A549 (cell line): ENCODE results near the gene ANO4. TPM values are rescaled to one million over a fixed set of nuclear protein-coding genes. Genes with fewer than 3 reads are reported as not detected.

ENCODE experiments used
- ATAC-seq, 2 experiments: fragments of 200-7000 bp in 1 of 2; fragments of >200 bp in 1 of 2; cut with Nextera tagmentation in 1 of 2; cut with Tn5 transposase in 1 of 2; 3 replicates each; pipeline versions ENCODE4 v1.8.0 to v1.9.1; 2018 to 2020; ENCODE audit warnings: mild to moderate bottlenecking in 1 of 2, moderate library complexity in 1 of 2
- CTCF ChIA-PET: fragments of 300-600 bp; sonication (Branson Sonifier 250); formaldehyde crosslinking; extraction: SDS; loops from one replicate; lab custom pipeline; 2021; ENCODE audit warnings: antibody characterized with exemption, inconsistent platforms; lab: Yijun Ruan, JAX
- POLR2A ChIA-PET: fragments of 350-600 bp; formaldehyde crosslinking; extraction: SDS; loops from one replicate; lab custom pipeline; 2021; ENCODE audit warnings: antibody characterized with exemption, inconsistent platforms; lab: Yijun Ruan, JAX
- DNase-seq, 2 experiments: peaks; one replicate each; pipeline versions ENCODE4 v3.0.0 to v3.0.0-alpha.2; 2011 to 2016; ENCODE audit warnings: low read depth in 1 of 2, low spot score in 1 of 2
- FAIRE-seq: peaks from 2 replicates; lab custom pipeline; 2011; peaks lifted over from hg19 to GRCh38; lab: Jason Lieb, UNC
- H3K27ac ChIP-seq, 2 experiments: fragments of >200 bp; sonication (Bioruptor Twin); formaldehyde crosslinking; 3 replicates each; pipeline ENCODE4 v1.5.1; 2016 to 2017
- H3K4me1 ChIP-seq: fragments of >200 bp; sonication (Bioruptor Twin); formaldehyde crosslinking; 3 replicates; pipeline ENCODE4 v1.6.1; 2016
- H3K4me2 ChIP-seq: fragments of >200 bp; sonication (Bioruptor Twin); formaldehyde crosslinking; 3 replicates; pipeline ENCODE4 v1.6.1; 2016
- H3K4me3 ChIP-seq: fragments of >200 bp; sonication (Bioruptor Twin); formaldehyde crosslinking; 3 replicates; pipeline ENCODE4 v1.5.1; 2016
- H3K9me3 ChIP-seq: fragments of >200 bp; sonication (Bioruptor Twin); formaldehyde crosslinking; 3 replicates; pipeline ENCODE4 v1.6.1; 2016
- BHLHE40 ChIP-seq: IDR thresholded peaks from 2 replicates; pipeline ENCODE4 v1.6.1; 2012; ENCODE audit warnings: low read depth, low read length, inconsistent platforms
- CBX2 ChIP-seq: fragments of 200-600 bp; sonication (generic); IDR thresholded peaks from 2 replicates; pipeline ENCODE4 v1.6.1; 2016; ENCODE audit warnings: low read depth, mild to moderate bottlenecking, borderline replicate concordance
- CBX8 ChIP-seq: fragments of 200-600 bp; sonication (generic); IDR thresholded peaks from 2 replicates; pipeline ENCODE4 v1.6.1; 2016
- EHF ChIP-seq: fragments of 250-450 bp; sonication (Bioruptor Pico); IDR thresholded peaks from 2 replicates; pipeline ENCODE4 v1.5.0; 2020; ENCODE audit warnings: mild to moderate bottlenecking
- EHMT2 ChIP-seq: fragments of 200-600 bp; sonication (generic); IDR thresholded peaks from 2 replicates; pipeline ENCODE4 v1.6.1; 2016; ENCODE audit warnings: antibody characterized with exemption, low read depth, mild to moderate bottlenecking, moderate library complexity
- EP300 ChIP-seq, 2 experiments: fragments of >200 bp; sonication (Bioruptor Twin); formaldehyde crosslinking; IDR thresholded peaks; 2 replicates in 1 of 2; 3 replicates in 1 of 2; pipeline ENCODE4 v1.6.1; 2016 to 2017
- ESRRA ChIP-seq: fragments of 150-350 bp; IDR thresholded peaks from 2 replicates; pipeline ENCODE4 v1.6.1; 2014; ENCODE audit warnings: mild to moderate bottlenecking, low read length, borderline replicate concordance
- FOSL2 ChIP-seq, 2 experiments: fragments of 450-650 bp in 1 of 2; fragments of >200 bp in 1 of 2; sonication (Bioruptor Twin) in 1 of 2; formaldehyde crosslinking; IDR thresholded peaks; 2 replicates each; pipeline versions ENCODE4 v1.5.0 to v1.6.1; 2016 to 2020; ENCODE audit warnings: mild to moderate bottlenecking in 1 of 2, moderate library complexity in 1 of 2
- FOXS1 ChIP-seq: fragments of 250-450 bp; sonication (Bioruptor Pico); IDR thresholded peaks from 2 replicates; pipeline ENCODE4 v1.5.0; 2020; ENCODE audit warnings: mild to moderate bottlenecking, moderate library complexity
- HEYL ChIP-seq: fragments of 250-450 bp; sonication (Bioruptor Pico); IDR thresholded peaks from 2 replicates; pipeline ENCODE4 v1.8.0; 2021; ENCODE audit warnings: mild to moderate bottlenecking, moderate library complexity
- JUN ChIP-seq, 2 experiments: fragments of >200 bp; sonication (Bioruptor Twin); formaldehyde crosslinking; IDR thresholded peaks; 2 replicates in 1 of 2; 3 replicates in 1 of 2; pipeline ENCODE4 v1.6.1; 2016 to 2017
- KDM1A ChIP-seq: fragments of 200-600 bp; sonication (generic); IDR thresholded peaks from 2 replicates; pipeline ENCODE4 v1.6.1; 2016; ENCODE audit warnings: low read depth, mild to moderate bottlenecking
- RARB ChIP-seq: fragments of 250-450 bp; sonication (Bioruptor Pico); IDR thresholded peaks from 2 replicates; pipeline ENCODE4 v1.8.0; 2021; ENCODE audit warnings: mild to moderate bottlenecking, moderate library complexity
- ZC3H11A ChIP-seq: fragments of 450-650 bp; IDR thresholded peaks from 2 replicates; pipeline ENCODE4 v1.6.1; 2014; ENCODE audit warnings: antibody characterized with exemption, mild to moderate bottlenecking
- WGBS: methylation state at CpG from one replicate; pipeline ENCODE4 v1.1.6; 2017; ENCODE audit errors: missing lambda C conversion rate; 5-methylcytosine and 5-hydroxymethylcytosine counted together
- polyA plus RNA-seq, 4 experiments: library from polyadenylated mRNA; depleted of rRNA in 3 of 4; stranded (reverse); fragments of >200 nt; fragmentation: RNase III in 1 of 4; extraction: RNeasy Plus Mini Kit Qiagen cat#74134 plus additional on column Dnase treatment in 1 of 4; gene quantifications; 2 replicates in 3 of 4; 3 replicates in 1 of 4; pipeline ENCODE4 v1.2.3, GENCODE V29; 2011 to 2017
- TF ChIP-seq, protein P1 (sequence below): fragments of >200 bp; sonication (Bioruptor Twin); formaldehyde crosslinking; IDR thresholded peaks from 3 replicates; pipeline ENCODE4 v1.5.1; 2016
- TF ChIP-seq, protein P2 (sequence below): fragments of >200 bp; sonication (Bioruptor Twin); formaldehyde crosslinking; IDR thresholded peaks from 3 replicates; pipeline ENCODE4 v1.6.1; 2016
- TF ChIP-seq, protein P3 (sequence below): fragments of 150-350 bp; IDR thresholded peaks from 2 replicates; pipeline ENCODE4 v1.6.1; 2014; ENCODE audit warnings: low read depth, mild to moderate bottlenecking, low read length
- TF ChIP-seq, protein P4 (sequence below): IDR thresholded peaks from 2 replicates; pipeline ENCODE4 v1.6.1; 2012; ENCODE audit warnings: low read depth, borderline replicate concordance
- TF ChIP-seq, protein P5 (sequence below): fragments of 250-450 bp; sonication (Bioruptor Pico); IDR thresholded peaks from 2 replicates; pipeline ENCODE4 v1.5.0; 2020; ENCODE audit warnings: low read depth, mild to moderate bottlenecking, moderate library complexity

ANO4 gene
- polyA plus RNA-seq, 2 of the 4 experiments (the other 2 are of a cell fraction): 0.17 TPM; not detected in 1

DNA sequence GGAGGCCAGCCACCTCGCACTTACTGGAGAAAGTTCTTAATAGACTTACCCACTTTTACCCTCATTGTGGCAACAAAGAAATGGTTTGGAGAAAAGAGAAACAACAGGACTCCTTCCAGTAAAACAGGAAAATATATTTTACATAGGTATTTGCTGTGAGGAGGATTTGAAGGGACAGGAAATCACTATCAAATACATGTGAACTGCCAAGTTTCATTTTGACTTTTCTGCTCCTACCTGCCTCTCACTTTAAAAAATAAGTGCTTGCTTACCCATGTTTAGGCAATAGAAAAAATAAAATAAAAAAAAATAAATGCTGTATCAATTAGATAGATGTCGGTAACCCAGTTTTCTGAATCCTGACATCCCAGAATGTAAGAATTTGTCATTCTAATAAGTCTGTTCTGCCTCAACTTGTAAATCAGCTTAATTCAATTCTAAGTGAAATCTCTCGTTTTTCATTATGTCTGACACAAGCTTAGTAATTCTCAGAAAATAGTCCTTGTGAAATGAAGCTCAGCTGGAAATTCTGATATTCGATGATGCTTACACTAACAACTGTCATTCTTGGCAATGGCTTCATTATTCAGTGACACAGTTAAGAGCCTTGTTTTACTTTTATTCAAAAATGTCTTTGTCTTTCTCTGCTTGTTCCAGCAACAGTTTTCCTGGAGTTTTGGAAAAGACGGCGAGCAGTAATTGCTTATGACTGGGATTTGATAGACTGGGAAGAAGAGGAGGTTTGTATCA lies 284.1 kb downstream of the ANO4 start:
- no peak for DNase-seq
- no peaks in the 10 kb centered on the region for H3K9me3 ChIP-seq
- H3K4me1 ChIP-seq: no peaks in the 10 kb centered on the region
- 48% methylated on average over 6 of the region's 6 CpGs for WGBS
- H3K4me3 ChIP-seq: no peak overlapping the region
- TF ChIP-seq KDM1A: no peak
- TF ChIP-seq EHMT2: no peak
- TF ChIP-seq CBX8: no peak
- TF ChIP-seq RARB (CRISPR knock-in tag): no peak
- no peak for TF ChIP-seq ESRRA
- TF ChIP-seq JUN (IDR thresholded peaks at IDR 0.05): no peak
- TF ChIP-seq, protein P1, sequence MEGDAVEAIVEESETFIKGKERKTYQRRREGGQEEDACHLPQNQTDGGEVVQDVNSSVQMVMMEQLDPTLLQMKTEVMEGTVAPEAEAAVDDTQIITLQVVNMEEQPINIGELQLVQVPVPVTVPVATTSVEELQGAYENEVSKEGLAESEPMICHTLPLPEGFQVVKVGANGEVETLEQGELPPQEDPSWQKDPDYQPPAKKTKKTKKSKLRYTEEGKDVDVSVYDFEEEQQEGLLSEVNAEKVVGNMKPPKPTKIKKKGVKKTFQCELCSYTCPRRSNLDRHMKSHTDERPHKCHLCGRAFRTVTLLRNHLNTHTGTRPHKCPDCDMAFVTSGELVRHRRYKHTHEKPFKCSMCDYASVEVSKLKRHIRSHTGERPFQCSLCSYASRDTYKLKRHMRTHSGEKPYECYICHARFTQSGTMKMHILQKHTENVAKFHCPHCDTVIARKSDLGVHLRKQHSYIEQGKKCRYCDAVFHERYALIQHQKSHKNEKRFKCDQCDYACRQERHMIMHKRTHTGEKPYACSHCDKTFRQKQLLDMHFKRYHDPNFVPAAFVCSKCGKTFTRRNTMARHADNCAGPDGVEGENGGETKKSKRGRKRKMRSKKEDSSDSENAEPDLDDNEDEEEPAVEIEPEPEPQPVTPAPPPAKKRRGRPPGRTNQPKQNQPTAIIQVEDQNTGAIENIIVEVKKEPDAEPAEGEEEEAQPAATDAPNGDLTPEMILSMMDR: no peak
- TF ChIP-seq EHF (CRISPR knock-in tag): no peak
- TF ChIP-seq BHLHE40: no peak
- TF ChIP-seq EP300 (IDR thresholded peaks at IDR 0.05): no peak
- TF ChIP-seq, protein P2, sequence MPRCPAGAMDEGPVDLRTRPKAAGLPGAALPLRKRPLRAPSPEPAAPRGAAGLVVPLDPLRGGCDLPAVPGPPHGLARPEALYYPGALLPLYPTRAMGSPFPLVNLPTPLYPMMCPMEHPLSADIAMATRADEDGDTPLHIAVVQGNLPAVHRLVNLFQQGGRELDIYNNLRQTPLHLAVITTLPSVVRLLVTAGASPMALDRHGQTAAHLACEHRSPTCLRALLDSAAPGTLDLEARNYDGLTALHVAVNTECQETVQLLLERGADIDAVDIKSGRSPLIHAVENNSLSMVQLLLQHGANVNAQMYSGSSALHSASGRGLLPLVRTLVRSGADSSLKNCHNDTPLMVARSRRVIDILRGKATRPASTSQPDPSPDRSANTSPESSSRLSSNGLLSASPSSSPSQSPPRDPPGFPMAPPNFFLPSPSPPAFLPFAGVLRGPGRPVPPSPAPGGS: no peak
- no peak for TF ChIP-seq CBX2
- no peak for TF ChIP-seq ZC3H11A
- TF ChIP-seq, protein P3, sequence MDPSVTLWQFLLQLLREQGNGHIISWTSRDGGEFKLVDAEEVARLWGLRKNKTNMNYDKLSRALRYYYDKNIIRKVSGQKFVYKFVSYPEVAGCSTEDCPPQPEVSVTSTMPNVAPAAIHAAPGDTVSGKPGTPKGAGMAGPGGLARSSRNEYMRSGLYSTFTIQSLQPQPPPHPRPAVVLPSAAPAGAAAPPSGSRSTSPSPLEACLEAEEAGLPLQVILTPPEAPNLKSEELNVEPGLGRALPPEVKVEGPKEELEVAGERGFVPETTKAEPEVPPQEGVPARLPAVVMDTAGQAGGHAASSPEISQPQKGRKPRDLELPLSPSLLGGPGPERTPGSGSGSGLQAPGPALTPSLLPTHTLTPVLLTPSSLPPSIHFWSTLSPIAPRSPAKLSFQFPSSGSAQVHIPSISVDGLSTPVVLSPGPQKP: no peak
- no peak for TF ChIP-seq FOXS1 (CRISPR knock-in tag)
- TF ChIP-seq, protein P4, sequence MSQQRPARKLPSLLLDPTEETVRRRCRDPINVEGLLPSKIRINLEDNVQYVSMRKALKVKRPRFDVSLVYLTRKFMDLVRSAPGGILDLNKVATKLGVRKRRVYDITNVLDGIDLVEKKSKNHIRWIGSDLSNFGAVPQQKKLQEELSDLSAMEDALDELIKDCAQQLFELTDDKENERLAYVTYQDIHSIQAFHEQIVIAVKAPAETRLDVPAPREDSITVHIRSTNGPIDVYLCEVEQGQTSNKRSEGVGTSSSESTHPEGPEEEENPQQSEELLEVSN: no peak
- TF ChIP-seq, protein P5, sequence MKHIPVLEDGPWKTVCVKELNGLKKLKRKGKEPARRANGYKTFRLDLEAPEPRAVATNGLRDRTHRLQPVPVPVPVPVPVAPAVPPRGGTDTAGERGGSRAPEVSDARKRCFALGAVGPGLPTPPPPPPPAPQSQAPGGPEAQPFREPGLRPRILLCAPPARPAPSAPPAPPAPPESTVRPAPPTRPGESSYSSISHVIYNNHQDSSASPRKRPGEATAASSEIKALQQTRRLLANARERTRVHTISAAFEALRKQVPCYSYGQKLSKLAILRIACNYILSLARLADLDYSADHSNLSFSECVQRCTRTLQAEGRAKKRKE (CRISPR knock-in tag): no peak
- no peak for TF ChIP-seq HEYL
- no peak for ATAC-seq
- POLR2A ChIA-PET: no interaction called here
- FAIRE-seq: no peak
- CTCF ChIA-PET: no interaction called here
- no peak overlapping the region for H3K4me2 ChIP-seq
- H3K27ac ChIP-seq: no peak overlapping the region

DNA sequence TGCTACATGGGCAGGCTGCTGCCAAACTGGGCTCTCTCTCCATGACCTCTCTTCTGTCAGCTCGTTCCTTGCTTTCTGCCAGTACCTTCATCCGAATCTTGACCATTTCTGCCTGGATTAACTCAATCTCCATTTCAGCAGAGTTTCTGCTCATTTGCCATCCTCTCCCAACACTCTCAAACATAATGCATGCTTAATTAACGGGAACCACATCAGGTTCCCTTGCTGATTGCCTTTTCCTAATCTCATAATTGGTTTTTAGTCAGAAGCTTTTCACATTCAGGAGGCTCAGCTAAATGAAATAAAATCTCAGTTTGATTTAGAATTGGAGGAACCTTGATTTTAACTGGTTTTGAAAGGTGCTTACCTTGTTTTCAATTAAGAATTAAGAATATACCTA lies 288.1 kb downstream of the ANO4 start:
- H3K27ac ChIP-seq: no peak overlapping the region
- H3K9me3 ChIP-seq: no peaks in the 10 kb centered on the region
- POLR2A ChIA-PET: no interaction called here
- no peak overlapping the region for H3K4me2 ChIP-seq
- no peaks in the 10 kb centered on the region for H3K4me1 ChIP-seq
- FAIRE-seq: no peak
- TF ChIP-seq EHF (CRISPR knock-in tag) (no peak), FOSL2 (IDR thresholded peaks at IDR 0.05) (no peak), FOSL2 (CRISPR knock-in tag; IDR thresholded peaks at IDR 0.05) (no peak)
- TF ChIP-seq, all 56 proteins: peak for 0
- H3K4me3 ChIP-seq: no peak overlapping the region
- CTCF ChIA-PET: no interaction called here
- no peak for ATAC-seq
- no peak for DNase-seq
- WGBS: 2% methylated on average over 3 of the region's 3 CpGs
